ENCODE results near the gene ZYX. TPM values are rescaled to one million over a fixed set of nuclear protein-coding genes. Genes with fewer than 3 reads are reported as not detected.

Gene ZYX
- total RNA-seq, 3 donors from 2014 or later = 60.2 to 61.0 (median 60.4) TPM

DNA sequence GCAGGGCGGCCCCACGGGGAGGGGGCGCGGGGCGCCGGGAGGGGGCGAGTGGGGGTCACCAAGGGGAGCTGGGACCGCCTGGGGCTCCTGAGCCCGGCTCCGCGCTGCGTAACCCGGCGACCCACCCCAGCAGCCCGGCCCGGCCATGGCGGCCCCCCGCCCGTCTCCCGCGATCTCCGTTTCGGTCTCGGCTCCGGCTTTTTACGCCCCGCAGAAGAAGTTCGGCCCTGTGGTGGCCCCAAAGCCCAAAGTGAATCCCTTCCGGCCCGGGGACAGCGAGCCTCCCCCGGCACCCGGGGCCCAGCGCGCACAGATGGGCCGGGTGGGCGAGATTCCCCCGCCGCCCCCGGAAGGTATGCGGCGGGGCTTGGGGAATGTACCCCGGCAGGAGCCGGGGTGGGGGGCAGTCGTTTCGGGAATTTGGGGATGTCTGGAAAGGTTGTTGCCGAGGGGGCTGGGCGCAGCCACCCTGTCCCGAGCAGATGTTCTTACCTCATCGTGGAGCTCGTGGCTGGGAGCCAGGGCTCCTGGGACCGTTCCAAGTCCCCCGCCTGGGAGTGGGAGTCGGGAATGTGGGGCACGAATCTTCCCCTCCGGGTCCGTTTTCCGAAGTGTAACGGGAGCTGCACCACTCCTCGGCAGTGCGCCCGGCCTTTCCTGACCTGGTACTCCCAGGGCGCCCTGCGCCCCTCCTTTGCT is 431 bp downstream of the ZYX start:
- Histone ChIP-seq H3K36me3 (no peaks in the 10 kb centered on the region), H3K4me3 (peak overlapping the region; percentile 87 to 95 (median 94)), H3K27me3 (no peaks in the 10 kb centered on the region), H3K27ac (peak overlapping the region; percentile 98 to 100), H3K9me3 (no peaks in the 10 kb centered on the region), H3K4me1 (peaks cover 12 to 13% of the 10 kb centered on the region in 2 donors)
- intact Hi-C loops (cut with DNase I; ENCODE audit: low total_unique reads) = loop anchor here (5.0 kb wide), 1 partner anchor 106 kb away; no protein-coding TSS in a partner anchor
- TF ChIP-seq POLR2AphosphoS5 (IDR thresholded peaks at IDR 0.05) = peak; percentile 60 to 64 (median 62)
- TF ChIP-seq POLR2A (IDR thresholded peaks at IDR 0.05) = no peak
- TF ChIP-seq, protein P1, sequence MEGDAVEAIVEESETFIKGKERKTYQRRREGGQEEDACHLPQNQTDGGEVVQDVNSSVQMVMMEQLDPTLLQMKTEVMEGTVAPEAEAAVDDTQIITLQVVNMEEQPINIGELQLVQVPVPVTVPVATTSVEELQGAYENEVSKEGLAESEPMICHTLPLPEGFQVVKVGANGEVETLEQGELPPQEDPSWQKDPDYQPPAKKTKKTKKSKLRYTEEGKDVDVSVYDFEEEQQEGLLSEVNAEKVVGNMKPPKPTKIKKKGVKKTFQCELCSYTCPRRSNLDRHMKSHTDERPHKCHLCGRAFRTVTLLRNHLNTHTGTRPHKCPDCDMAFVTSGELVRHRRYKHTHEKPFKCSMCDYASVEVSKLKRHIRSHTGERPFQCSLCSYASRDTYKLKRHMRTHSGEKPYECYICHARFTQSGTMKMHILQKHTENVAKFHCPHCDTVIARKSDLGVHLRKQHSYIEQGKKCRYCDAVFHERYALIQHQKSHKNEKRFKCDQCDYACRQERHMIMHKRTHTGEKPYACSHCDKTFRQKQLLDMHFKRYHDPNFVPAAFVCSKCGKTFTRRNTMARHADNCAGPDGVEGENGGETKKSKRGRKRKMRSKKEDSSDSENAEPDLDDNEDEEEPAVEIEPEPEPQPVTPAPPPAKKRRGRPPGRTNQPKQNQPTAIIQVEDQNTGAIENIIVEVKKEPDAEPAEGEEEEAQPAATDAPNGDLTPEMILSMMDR (IDR thresholded peaks at IDR 0.05) = no peak
- DNase-seq (ENCODE audit: low spot score in 2 of 2) = peak; percentile 82 to 91

DNA sequence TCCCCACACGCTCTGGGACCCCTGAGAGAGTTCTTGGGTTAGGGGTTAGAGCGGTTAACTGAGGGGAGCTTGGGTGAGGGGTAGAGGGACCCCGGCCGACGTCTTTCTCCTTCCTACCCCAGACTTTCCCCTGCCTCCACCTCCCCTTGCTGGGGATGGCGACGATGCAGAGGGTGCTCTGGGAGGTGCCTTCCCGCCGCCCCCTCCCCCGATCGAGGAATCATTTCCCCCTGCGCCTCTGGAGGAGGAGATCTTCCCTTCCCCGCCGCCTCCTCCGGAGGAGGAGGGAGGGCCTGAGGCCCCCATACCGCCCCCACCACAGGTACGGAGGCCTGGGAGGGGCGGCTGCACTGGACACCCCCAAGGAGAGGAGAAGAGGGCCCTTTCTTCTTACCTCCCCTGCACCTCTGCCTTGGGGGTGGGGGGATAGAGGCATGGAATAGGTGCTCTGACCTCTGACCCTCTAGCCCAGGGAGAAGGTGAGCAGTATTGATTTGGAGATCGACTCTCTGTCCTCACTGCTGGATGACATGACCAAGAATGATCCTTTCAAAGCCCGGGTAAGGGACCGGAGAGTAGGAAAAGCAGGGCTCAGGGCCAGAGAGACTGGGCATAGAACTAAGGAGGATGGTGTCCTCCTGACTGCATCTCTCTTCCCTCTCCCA is 1.1 kb downstream of the ZYX start:
- no peak for TF ChIP-seq POLR2A (IDR thresholded peaks at IDR 0.05)
- TF ChIP-seq POLR2AphosphoS5 (IDR thresholded peaks at IDR 0.05) = peak in 1 of 3 donors; percentile 8
- Histone ChIP-seq H3K27me3 (no peaks in the 10 kb centered on the region), H3K4me3 (peak overlapping the region; percentile 87 to 95 (median 94)), H3K4me1 (peaks cover 12 to 13% of the 10 kb centered on the region in 2 donors), H3K9me3 (no peaks in the 10 kb centered on the region), H3K36me3 (no peaks in the 10 kb centered on the region), H3K27ac (peak overlapping the region; percentile 98 to 100)
- no peak for DNase-seq (ENCODE audit: low spot score in 2 of 2)
- intact Hi-C loops (cut with DNase I; ENCODE audit: low total_unique reads) = loop anchor here (5.0 kb wide), 1 partner anchor 105 kb away; no protein-coding TSS in a partner anchor

DNA sequence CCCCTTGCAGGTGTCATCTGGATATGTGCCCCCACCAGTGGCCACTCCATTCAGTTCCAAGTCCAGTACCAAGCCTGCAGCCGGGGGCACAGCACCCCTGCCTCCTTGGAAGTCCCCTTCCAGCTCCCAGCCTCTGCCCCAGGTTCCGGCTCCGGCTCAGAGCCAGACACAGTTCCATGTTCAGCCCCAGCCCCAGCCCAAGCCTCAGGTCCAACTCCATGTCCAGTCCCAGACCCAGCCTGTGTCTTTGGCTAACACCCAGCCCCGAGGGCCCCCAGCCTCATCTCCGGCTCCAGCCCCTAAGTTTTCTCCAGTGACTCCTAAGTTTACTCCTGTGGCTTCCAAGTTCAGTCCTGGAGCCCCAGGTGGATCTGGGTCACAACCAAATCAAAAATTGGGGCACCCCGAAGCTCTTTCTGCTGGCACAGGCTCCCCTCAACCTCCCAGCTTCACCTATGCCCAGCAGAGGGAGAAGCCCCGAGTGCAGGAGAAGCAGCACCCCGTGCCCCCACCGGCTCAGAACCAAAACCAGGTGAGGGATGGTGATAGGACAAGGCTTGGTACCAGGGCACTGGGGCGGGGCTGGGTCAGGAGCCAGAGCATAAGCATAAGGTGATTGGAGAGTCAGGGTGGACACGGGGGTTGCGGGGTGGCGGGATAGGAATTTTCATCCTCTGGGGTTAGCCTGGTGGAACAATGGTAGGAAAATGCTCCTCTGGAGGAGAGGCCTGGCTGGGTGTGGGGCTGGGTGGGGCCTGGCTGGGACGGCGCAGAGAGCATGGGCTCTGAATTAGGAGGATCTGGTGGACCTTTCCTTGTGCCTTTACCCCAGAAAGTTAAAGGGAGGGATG is 1.9 kb downstream of the ZYX start:
- Histone ChIP-seq H3K27me3 (no peaks in the 10 kb centered on the region), H3K4me1 (peaks cover 12 to 13% of the 10 kb centered on the region in 2 donors), H3K4me3 (peak overlapping the region; percentile 87 to 95 (median 94)), H3K27ac (peak overlapping the region; percentile 98 to 100), H3K9me3 (no peaks in the 10 kb centered on the region), H3K36me3 (no peaks in the 10 kb centered on the region)
- intact Hi-C loops (cut with DNase I; ENCODE audit: low total_unique reads) = loop anchor here (5.0 kb wide), 1 partner anchor 104 kb away; no protein-coding TSS in a partner anchor
- TF ChIP-seq, protein P1 (IDR thresholded peaks at IDR 0.05) = no peak
- no peak for TF ChIP-seq POLR2AphosphoS5 (IDR thresholded peaks at IDR 0.05)
- TF ChIP-seq POLR2A (IDR thresholded peaks at IDR 0.05) = no peak
- DNase-seq (ENCODE audit: low spot score in 2 of 2) = no peak

DNA sequence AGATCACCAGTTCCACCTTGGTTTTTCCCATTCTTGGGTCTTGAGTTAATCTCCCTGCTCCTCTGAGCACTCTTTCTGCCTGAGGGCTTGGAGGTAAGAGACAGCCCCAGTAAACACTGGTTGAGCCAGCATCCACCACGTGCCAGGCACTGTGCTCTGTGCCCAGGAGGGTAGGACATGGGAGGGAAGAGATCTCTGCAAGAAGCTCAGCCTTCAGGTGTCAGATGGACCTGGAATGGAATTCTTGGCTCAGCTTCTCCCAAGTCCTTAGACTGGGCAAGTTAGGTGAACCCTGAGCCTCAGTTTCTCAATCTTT is 2.5 kb downstream of the ZYX start:
- TF ChIP-seq POLR2A (IDR thresholded peaks at IDR 0.05) (no peak), POLR2AphosphoS5 (IDR thresholded peaks at IDR 0.05) (no peak)
- TF ChIP-seq, protein P1 (IDR thresholded peaks at IDR 0.05) = no peak
- no peaks in the 10 kb centered on the region for H3K36me3 ChIP-seq
- intact Hi-C loops (cut with DNase I; ENCODE audit: low total_unique reads) = loop anchor here (5.0 kb wide), 1 partner anchor 104 kb away; no protein-coding TSS in a partner anchor
- peaks cover 12 to 13% of the 10 kb centered on the region in 2 donors for H3K4me1 ChIP-seq
- no peaks in the 10 kb centered on the region for H3K9me3 ChIP-seq
- H3K27me3 ChIP-seq = no peaks in the 10 kb centered on the region
- peak overlapping the region; percentile 98 to 100 for H3K27ac ChIP-seq
- peak in 1 of 2 donors; percentile 66 for DNase-seq (ENCODE audit: low spot score in 2 of 2)
- peak overlapping the region; percentile 87 to 95 (median 94) for H3K4me3 ChIP-seq

DNA sequence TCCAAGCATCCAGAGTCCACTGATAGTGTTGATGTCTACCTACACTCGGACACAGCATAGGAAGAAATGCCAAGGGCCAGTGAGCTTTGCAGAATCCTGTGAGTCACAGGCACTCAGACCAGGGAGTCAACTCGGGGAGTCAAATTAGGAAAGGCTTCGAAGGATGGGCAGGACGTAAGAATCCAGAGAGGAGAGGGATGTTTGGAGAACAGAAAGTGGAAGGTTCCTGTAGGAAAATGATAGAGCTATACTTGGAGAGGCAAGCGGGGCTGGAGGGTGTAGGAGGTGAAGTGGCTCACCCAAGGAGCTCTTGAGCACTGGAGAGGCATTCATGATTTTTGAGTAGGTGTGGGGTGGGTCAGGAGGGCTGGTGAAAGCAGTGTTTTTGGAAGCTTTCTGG is 3.0 kb downstream of the ZYX start:
- Histone ChIP-seq H3K27me3 (no peaks in the 10 kb centered on the region), H3K9me3 (no peaks in the 10 kb centered on the region), H3K4me1 (peaks cover 12 to 13% of the 10 kb centered on the region in 2 donors), H3K27ac (peak overlapping the region; percentile 98 to 100), H3K4me3 (peak overlapping the region; percentile 87 to 95 (median 94)), H3K36me3 (no peaks in the 10 kb centered on the region)
- intact Hi-C loops (cut with DNase I; ENCODE audit: low total_unique reads) = loop anchor here (5.0 kb wide), 1 partner anchor 103 kb away; no protein-coding TSS in a partner anchor
- TF ChIP-seq POLR2A (IDR thresholded peaks at IDR 0.05) (no peak), POLR2AphosphoS5 (IDR thresholded peaks at IDR 0.05) (no peak)
- TF ChIP-seq, protein P1 (IDR thresholded peaks at IDR 0.05) = no peak
- no peak for DNase-seq (ENCODE audit: low spot score in 2 of 2)
